Right cardiac atrium (tissue), 5 donors: ENCODE measurements around the gene FAM187B. TPM values are rescaled to one million over a fixed set of nuclear protein-coding genes. Genes with fewer than 3 reads are reported as not detected.

Experiments used
- ATAC-seq, 2 donors: fragments of 200-7000 bp; cut with Tn5 transposase; one replicate each; pipeline versions ENCODE4 v1.8.0 to v1.9.1; 2020; ENCODE audit warnings: moderate library complexity in 2 of 2, mild to moderate bottlenecking in 1 of 2
- DNase-seq, 3 donors: peaks; one replicate each; pipeline ENCODE4 v3.0.0-alpha.2; 2020
- H3K27ac ChIP-seq: one replicate; pipeline ENCODE4 v1.5.1; 2013; ENCODE audit warnings: mild to moderate bottlenecking, low read length, control low read depth, moderate library complexity
- H3K27me3 ChIP-seq: one replicate; pipeline ENCODE4 v1.6.1; 2013; ENCODE audit not compliant: control insufficient read depth, insufficient read depth
- H3K4me1 ChIP-seq: one replicate; pipeline ENCODE4 v1.6.1; 2013; ENCODE audit warnings: low read length; ENCODE audit not compliant: control insufficient read depth, insufficient read depth
- H3K4me3 ChIP-seq: one replicate; pipeline ENCODE4 v1.5.1; 2013; ENCODE audit warnings: low read length, control low read depth
- H3K9me3 ChIP-seq: one replicate; pipeline ENCODE4 v1.6.1; 2013; ENCODE audit warnings: low read length; ENCODE audit not compliant: control insufficient read depth
- WGBS: extraction: QIAGEN DNeasy Blood & Tissue Kit; methylation state at CpG from one replicate; pipeline ENCODE4 v1.1.7; 2013; 5-methylcytosine and 5-hydroxymethylcytosine counted together
- intact Hi-C, 4 donors: fragments of 100-400 bp; cut with DNase I; formaldehyde crosslinking; loops; one replicate each; pipeline versions ENCODE4 v1.11.0 to v1.14.0; 2022 to 2023
- polyA plus RNA-seq: library from polyadenylated mRNA; stranded (reverse); fragments of 200-250 nt; gene quantifications from one replicate; pipeline ENCODE4 v1.2.3, GENCODE V29; 2013
- total RNA-seq, 4 donors: library from RNA; stranded (reverse); fragmentation: NEBNext Ultra II Directional; extraction: Animal tissue kit (Norgen Biotek cat#: 25700); gene quantifications; one replicate each; pipeline ENCODE4 v1.2.1, GENCODE V29; 2021
- donor health status: healthy with polysubstance abuse.
- donor health status: DM: no; HTN: yes; CAD: no.
- donor health status: DM: no; HTN: no; CAD: no.
- donor health status: DM: no; HTN: yes; CAD: no; lungs with severe emphysema.
- donor health status: DM: yes; HTN: yes; CAD: no.

The FAM187B gene
- total and polyA plus RNA-seq, 5 donors = not detected

GRCh38 chr19:35261356-35262100, 33.0 kb upstream of the FAM187B start:
- Histone ChIP-seq H3K4me1 (peaks cover under 1% of the 10 kb centered on the region), H3K4me3 (no peak overlapping the region), H3K27ac (no peak overlapping the region), H3K27me3 (no peaks in the 10 kb centered on the region), H3K9me3 (no peaks in the 10 kb centered on the region)
- intact Hi-C loops = no loop called here
- 67% methylated on average over 12 of the region's 12 CpGs for WGBS
- ATAC-seq (no peak), DNase-seq (peak in 1 of 3 donors; percentile 8)

DNA sequence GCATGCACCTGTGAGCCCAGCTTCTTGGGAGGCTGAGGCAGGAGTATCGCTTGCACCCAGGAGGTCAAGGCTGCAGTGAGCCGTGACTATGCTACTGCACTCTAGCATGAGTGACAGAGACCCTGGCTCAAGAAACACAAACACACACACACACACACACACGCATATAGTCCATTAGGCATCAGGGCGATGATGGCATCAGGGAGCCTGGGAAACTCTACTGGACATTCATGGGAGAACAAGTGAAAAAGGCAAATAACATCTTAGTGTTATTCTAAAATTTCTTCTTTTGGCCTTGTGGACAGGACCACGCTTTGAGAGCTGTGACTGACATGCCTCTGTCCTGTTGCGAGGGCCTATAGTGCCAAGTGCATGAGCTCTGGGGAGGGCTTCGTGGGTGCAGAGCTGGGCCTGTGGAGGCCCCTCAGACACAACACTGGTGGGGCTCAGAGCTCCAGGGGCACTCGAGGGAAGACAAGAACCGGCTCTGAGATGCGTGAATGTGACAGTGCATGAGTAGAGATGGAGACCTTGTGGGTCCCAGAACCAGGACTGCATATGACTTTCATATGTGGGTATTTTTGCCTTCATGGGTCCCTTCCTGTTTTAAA, 32.3 kb upstream of the FAM187B start:
- WGBS = 77% methylated on average over 10 of the region's 10 CpGs
- H3K4me1 ChIP-seq = no peaks in the 10 kb centered on the region
- DNase-seq (peak in 1 of 3 donors; percentile 8), ATAC-seq (no peak)
- H3K9me3 ChIP-seq = no peaks in the 10 kb centered on the region
- no peak overlapping the region for H3K27ac ChIP-seq
- H3K27me3 ChIP-seq = no peaks in the 10 kb centered on the region
- no peak overlapping the region for H3K4me3 ChIP-seq
- intact Hi-C loops = no loop called here

DNA sequence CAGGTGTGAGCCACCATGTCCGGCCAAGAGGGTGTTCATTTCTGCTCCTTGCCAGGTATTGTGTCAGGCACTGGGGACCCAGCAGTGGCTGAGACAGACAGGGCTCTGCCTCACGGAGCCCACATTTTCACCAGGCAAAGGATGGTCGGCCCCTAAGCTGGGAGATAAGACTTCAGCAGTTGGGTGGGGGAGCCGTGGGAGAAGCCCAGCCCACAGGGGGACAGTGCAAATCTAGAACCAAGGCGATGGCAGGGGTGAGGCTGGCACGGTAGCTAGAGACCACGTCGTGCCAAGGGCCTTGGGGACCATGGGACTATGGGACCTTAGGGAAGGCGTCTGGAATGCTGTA, 28.5 kb upstream of the FAM187B start:
- 66% methylated on average over 9 of the region's 9 CpGs for WGBS
- H3K4me3 ChIP-seq = no peak overlapping the region

GRCh38 chr19:35256566-35256965, 28.0 kb upstream of the FAM187B start:
- Histone ChIP-seq H3K4me3 (no peak overlapping the region), H3K27me3 (no peaks in the 10 kb centered on the region), H3K9me3 (no peaks in the 10 kb centered on the region), H3K27ac (no peak overlapping the region), H3K4me1 (peaks cover 3% of the 10 kb centered on the region)
- no peak for DNase-seq
- intact Hi-C loops = loop anchor here in 1 of 4 donors (10.0 kb wide), 1 partner anchor 102 kb away; the partner anchor contains the start of gene FXYD5
- WGBS = 54% methylated on average over 2 of the region's 2 CpGs
- no peak for ATAC-seq

More for the DNA sequence above, 28.5 kb upstream of the FAM187B start:
- intact Hi-C loops = loop anchor here in 1 of 4 donors (10.0 kb wide), 1 partner anchor 102 kb away; the partner anchor contains the start of gene FXYD5
- no peaks in the 10 kb centered on the region for H3K27me3 ChIP-seq
- no peaks in the 10 kb centered on the region for H3K9me3 ChIP-seq
- no peak for ATAC-seq
- DNase-seq = peak in 1 of 3 donors; percentile 40
- peaks cover 3% of the 10 kb centered on the region for H3K4me1 ChIP-seq
- no peak overlapping the region for H3K27ac ChIP-seq

DNA sequence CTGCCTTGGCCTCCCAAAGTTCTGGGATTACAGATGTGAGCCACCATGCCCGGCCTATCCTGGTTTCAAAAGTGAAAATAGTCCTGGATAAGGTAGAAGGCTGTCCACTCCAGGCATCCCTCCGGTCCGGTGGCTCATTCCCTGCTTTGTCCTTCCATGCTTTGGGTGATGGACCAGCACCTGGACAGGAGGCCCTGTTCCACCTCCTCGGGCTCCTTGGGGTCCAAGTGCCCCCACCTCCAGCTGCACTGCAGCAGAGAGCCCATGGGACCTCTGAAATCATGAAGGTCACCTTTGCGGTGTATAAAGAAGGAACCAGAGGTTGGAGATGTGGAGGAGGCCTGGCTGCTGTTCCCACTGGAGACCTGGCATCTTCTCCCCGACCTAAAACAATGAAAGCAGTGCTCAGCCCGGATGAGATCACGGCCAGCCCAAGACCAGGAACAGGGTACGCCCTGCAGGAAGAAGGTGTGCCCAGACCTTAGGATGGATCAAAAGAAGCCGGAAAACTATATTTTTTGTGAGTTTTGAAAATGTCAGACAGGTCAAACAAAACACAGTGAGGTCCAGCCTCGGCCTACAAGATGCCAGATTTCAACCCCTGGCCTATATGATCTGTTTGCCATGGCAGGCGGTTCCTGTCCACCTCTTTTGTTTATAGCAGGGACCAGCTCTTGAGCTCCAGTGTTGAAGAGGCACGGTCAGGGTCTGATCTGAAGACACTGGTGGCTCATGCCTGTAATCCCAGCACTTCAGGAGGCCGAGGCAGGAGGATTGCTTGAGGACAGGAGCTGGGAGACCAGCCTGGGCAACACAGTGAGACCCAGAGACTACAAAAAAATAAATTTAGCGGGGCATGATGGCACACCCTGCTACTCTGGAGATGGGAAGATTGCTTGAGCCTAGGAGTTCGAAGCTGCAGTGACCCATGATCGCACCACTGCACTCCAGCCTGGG, 26.1 kb upstream of the FAM187B start:
- Histone ChIP-seq H3K27ac (peak overlapping the region; percentile 39), H3K4me1 (peaks cover 3% of the 10 kb centered on the region), H3K9me3 (no peaks in the 10 kb centered on the region), H3K27me3 (no peaks in the 10 kb centered on the region), H3K4me3 (no peak overlapping the region)
- intact Hi-C loops = loop anchor here in 1 of 4 donors (10.0 kb wide), 1 partner anchor 100 kb away; the partner anchor contains the start of gene FXYD5
- DNase-seq (peak in 2 of 3 donors; percentile 56 to 62), ATAC-seq (peak; percentile 66 to 91)
- WGBS = 87% methylated on average over 17 of the region's 17 CpGs

DNA sequence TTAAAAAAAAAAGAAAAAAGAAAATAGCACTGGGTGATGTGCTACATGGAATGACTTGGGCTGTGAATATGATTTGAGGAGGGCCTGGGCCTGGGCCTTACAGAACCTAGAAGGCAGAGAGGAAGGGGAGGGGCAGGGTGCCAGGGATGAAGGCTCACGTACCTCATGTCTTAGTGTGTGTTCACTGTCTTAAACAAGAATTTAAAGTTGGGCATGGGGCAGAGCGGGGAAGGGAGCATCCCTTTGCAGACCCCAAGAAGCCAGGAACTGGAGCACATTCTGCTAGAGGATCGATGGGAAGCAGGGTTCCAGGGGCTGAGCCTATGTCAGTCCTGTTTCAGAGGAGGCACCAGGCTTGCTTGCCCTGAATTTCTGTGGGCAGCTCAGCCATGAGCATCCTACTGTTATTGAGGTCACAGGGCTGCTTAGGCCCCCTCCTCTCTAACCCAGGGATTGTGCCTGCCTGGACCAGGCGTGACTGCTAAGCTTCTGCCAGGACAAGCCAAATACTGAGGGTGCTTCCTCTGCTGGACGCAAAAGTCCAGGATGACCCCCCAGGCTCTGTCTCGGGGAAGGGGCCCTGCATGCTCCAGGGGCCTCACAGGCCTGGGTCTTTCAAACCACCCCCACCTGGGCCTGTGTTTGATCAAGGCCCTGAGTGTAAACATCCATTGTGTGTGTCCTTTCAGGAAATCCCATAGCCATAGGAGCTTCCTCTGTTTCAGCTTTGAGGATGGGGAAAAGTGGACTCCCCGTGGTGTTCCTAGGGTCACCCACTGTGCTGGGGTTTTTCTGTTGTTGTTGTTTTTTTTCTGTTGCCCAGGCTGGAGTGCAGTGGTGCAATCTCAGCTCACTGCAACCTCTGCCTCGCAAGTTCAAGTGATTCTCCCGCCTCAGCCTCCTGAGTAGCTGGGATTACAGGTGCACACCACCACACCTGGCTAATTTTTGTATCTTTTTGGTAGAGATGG, 25.1 kb upstream of the FAM187B start:
- ATAC-seq (no peak), DNase-seq (peak in 1 of 3 donors; percentile 34)
- Histone ChIP-seq H3K27ac (no peak overlapping the region), H3K27me3 (no peaks in the 10 kb centered on the region), H3K9me3 (no peaks in the 10 kb centered on the region), H3K4me1 (peaks cover 3% of the 10 kb centered on the region), H3K4me3 (no peak overlapping the region)
- intact Hi-C loops = loop anchor here in 1 of 4 donors (10.0 kb wide), 1 partner anchor 99 kb away; the partner anchor contains the start of gene FXYD5
- 84% methylated on average over 9 of the region's 9 CpGs for WGBS

DNA sequence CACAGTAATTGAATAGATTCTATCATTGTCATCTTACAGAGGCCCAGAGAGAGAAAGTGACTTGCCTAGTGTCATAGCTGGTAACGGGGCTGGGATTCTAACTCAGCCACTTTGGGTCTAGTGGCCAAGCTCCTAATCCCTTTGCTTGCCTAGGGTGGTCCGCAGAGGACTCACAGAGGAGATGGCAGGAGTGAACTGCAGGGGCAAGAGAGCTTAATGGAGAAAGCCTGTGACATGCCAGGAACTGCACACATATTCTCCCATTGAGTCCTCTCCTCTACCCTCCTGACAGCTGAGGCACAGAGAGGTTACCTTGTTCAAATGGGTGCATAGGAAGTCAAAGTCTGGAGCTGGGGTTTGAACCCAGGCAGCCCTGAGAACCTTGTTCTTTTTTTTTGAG, 22.9 kb upstream of the FAM187B start:
- DNase-seq = no peak
- 81% methylated on average over 2 of the region's 2 CpGs for WGBS
- intact Hi-C loops = loop anchor here in 1 of 4 donors (10.0 kb wide), 1 partner anchor 97 kb away; the partner anchor contains the start of gene FXYD5

GRCh38 chr19:35249848-35250711, 21.5 kb upstream of the FAM187B start:
- H3K4me1 ChIP-seq = peaks cover 2% of the 10 kb centered on the region
- 89% methylated on average over 34 of the region's 34 CpGs for WGBS
- intact Hi-C loops = loop anchor here in 1 of 4 donors (10.0 kb wide), 1 partner anchor 95 kb away; the partner anchor contains the start of gene FXYD5
- DNase-seq (peak in 1 of 3 donors; percentile 27), ATAC-seq (no peak)
- no peaks in the 10 kb centered on the region for H3K27me3 ChIP-seq
- H3K4me3 ChIP-seq = no peak overlapping the region
- H3K27ac ChIP-seq = no peak overlapping the region
- no peaks in the 10 kb centered on the region for H3K9me3 ChIP-seq

More for the DNA sequence above, 22.9 kb upstream of the FAM187B start:
- Histone ChIP-seq H3K4me3 (no peak overlapping the region), H3K9me3 (no peaks in the 10 kb centered on the region), H3K27me3 (no peaks in the 10 kb centered on the region), H3K4me1 (peaks cover 3% of the 10 kb centered on the region), H3K27ac (no peak overlapping the region)
- ATAC-seq = no peak

DNA sequence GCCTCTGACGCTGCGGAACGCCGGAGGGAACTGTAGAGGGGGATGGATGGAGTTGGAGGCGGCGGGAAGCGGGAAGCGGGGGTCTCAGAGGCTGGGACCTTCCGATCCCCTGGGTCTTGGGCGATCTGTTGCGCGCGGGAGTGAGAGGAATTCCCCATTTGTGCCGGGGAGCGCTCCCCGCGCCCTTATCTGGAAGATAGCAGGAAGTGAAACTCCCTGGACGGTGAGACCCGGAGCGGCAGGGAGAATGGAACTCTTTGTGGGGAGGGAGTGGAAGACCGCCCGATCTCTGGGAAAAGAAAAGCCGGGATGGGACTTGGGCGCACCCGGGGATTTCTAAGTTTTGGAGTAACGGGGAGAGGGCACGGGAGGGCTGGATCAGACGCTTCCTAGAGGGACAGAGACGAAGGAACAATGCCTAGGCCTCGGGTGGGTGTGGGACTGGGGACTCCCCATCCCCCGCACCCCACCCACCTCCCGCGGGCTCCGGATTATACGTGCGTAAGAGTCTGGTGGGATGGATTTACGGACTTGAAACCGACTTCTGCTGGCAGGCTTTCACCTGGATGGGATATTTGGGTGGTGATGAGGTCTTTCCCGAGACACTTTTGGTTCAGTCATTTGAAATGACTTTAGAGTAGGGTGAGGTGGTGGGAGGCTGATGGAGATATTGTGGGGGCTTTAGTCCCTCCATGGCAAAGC, 20.8 kb upstream of the FAM187B start:
- intact Hi-C loops = no loop called here
- WGBS = 6% methylated on average over 39 of the region's 39 CpGs
- no peak overlapping the region for H3K27ac ChIP-seq
- DNase-seq (peak in 1 of 3 donors; percentile 38), ATAC-seq (peak in 1 of 2 donors; percentile 15)
- H3K4me1 ChIP-seq = no peaks in the 10 kb centered on the region
- H3K4me3 ChIP-seq = peak overlapping the region; percentile 18
- H3K9me3 ChIP-seq = no peaks in the 10 kb centered on the region
- H3K27me3 ChIP-seq = no peaks in the 10 kb centered on the region
